GM19397 (cell line): ENCODE measurements around the gene RBM6.

Experiments used
- ATAC-seq: cut with Tn5 transposase; IDR thresholded peaks from one replicate; pipeline ENCODE4 v1.9.1; 2021; ENCODE audit warnings: mild to moderate bottlenecking, moderate library complexity; ENCODE audit not compliant: unreplicated experiment

Gene RBM6

DNA sequence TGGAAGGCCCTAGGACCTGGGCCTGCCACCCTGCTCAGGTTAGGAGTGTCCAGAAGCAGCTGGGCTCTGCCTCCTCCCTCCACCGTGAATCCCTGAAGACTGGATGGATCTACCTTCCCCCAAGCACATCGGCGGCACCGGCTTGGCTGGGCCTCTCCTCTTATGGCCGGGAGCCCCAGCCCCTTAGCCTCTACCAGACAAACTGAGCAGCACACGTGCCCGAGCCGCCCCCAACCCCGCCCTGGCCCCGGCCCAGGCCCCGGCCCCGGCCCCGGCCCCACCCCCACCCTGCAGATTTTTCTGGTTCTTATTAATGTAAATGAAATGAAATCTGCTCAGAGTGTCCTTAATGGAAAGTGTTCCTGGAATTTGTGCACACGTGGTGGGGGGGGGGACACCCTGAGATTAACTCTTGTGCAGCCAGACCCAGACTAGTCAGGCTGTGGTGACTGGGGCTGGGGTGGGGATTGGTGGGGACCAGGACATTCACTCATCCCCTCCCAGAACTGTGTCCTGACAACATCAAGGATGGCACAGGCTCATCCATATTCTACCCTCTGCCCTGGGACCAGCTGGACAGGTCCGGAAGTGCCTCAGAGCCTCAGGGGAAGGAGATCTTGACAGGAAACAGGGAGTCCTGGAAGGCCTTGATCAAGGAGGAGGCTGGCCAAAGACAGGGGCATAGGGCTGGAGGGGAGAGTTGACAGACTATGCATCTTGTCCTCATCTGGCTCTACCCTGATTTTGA is 184.3 kb downstream of the RBM6 start:
- ATAC-seq, result no peak

DNA sequence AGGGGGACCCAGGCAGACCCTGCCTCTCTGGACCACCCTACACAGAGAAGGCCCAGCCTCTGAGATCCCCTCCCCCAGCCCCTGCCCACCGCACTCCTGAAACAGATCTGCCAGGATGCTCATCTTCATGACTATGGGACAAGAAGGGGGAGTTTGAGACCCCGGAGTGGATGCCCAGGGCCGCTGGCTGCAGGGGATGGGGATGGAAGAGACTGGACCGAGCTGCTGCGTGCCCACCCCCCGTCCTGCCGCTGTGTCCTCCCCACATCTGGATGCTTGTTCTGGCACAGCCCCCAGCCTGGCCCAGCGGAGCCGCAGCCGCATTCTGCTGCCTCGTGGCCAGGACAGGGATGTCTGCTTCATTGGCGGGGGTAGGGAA is 184.8 kb downstream of the RBM6 start:
- no peak for ATAC-seq

DNA sequence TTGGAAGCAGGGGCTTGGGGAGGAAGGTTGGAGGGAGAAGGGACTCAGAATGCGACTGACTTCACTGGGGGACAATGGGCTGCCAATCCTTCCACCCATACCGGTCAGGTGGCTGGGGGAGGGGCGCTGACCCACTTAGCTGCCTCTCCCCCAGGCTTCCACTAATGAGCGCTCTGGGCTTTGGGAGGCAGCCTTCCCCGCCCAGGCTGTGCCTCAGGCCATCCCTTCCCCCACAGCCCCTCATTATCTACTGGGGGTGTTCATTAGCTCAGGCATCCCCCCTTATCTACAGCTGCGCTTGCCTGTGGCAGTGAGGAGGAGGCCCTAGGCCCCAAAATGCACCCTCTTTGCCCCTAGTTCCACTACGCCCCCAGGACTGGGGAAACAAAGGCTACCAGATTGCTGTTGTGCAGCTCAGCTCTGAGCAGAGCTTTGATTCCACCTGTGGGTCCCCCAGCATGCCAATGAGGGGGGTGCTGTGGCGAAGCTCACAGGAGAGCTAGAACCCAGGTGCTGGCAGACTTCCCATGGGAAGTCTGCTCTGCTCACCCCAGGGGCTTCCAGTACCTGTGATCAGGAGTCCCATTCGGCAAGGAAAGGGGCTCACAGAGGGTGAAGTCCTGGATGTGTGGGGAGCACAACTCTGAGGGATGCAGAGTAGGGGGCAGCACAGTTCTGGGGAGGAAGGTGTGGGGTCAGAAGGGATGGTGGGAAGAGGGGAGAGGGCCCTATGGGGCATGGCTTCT is 185.8 kb downstream of the RBM6 start:
- ATAC-seq, result no peak

DNA sequence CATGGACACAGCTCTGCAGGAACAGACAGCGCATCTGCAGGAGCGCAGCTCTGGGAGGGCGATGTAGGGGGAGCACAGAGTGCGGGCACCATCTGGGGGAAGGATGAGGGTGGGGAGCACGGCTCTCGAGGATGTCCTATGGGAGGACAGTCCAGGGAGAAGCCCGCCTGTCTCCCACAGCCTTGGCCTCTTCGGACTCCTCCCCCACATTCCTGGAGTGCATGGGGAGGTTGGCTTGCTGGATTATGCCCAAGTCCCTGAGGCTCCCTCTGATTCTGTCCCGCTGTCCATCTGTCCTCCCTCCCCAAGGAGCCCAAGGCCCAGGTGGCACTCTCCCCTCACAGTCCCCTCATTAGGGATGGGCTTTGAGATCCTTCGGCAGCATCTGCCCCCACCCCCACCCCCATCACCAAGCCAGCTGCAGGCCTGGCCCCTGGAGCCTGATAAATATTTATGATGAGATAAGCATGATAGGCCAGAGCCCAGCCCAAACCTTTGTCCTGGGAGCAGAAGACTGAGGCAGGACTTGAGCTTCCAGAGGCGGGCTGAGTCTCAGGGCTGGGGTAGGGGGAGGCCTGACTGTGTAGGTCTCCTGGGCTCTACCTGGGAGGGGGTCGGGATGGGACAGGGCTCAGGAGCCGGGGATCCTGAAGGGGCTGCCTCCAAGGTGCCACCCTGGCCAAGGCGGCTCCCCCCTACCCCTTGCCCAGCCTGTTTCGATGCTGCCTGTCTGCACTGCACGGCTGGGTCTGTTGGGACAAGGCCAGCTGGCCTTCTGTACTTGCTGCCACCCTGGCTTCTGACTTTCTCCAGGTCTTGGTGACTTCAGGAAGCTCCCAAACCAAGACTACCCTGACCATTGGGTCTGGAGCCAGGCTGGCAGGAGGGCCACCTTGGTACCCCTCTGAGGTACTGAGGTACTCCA is 186.6 kb downstream of the RBM6 start:
- no peak for ATAC-seq
